SK-N-SH (cell line): ENCODE results near the gene CDK14.

Experiments
- FOSL2 ChIP-seq: IDR thresholded peaks from 2 replicates; pipeline ENCODE4 v1.4.0; 2012; ENCODE audit warnings: low read depth, mild to moderate bottlenecking, moderate library complexity, borderline replicate concordance
- POLR2AphosphoS5 ChIP-seq: IDR thresholded peaks from 2 replicates; pipeline ENCODE4 v1.6.1; 2012; ENCODE audit warnings: low read depth, low read length
- RCOR1 ChIP-seq: fragments of 150-350 bp; IDR thresholded peaks from 2 replicates; pipeline ENCODE4 v1.6.1; 2017; ENCODE audit warnings: antibody characterized with exemption, low read length
- RFX5 ChIP-seq: IDR thresholded peaks from 2 replicates; pipeline ENCODE4 v1.6.1; 2012; ENCODE audit warnings: mild to moderate bottlenecking, improper control_type of control experiment, low read length
- TAF1 ChIP-seq: IDR thresholded peaks from 2 replicates; pipeline ENCODE4 v1.6.1; 2012; ENCODE audit warnings: low read depth, mild to moderate bottlenecking, low read length, moderate library complexity, borderline replicate concordance
- TF ChIP-seq, protein P1 (sequence below): fragments of 200-600 bp; sonication (generic); IDR thresholded peaks from 2 replicates; pipeline ENCODE4 v1.6.1; 2017; ENCODE audit warnings: antibody characterized with exemption, mild to moderate bottlenecking, moderate library complexity
- TF ChIP-seq, protein P2 (sequence below): IDR thresholded peaks from 2 replicates; pipeline ENCODE4 v1.4.0; 2012; ENCODE audit warnings: low read depth, borderline replicate concordance

DNA sequence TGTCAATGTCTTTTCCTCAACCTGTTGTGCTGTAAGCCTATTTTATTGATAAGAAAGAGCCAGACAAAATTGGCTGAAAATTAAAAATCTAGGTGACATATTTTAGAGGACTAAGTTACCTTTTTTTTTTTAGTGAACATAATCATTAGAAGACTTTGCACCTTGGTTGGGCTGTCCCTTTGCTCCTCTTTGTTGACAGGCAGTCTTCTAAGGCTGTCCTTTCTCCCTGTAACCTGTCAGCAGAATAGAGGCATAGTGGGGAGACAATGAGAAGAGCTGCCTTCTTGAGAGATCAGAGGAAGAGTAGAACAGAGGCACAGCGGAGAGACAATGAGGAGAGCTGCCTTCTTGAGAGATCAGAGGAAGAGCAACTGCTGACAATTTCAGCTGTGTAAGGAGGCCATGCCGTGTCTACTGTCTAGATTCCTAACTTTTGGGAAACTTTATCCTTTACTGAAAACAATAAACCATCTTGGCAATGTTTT lies 429.8 kb downstream of the CDK14 start:
- TF ChIP-seq, protein P1, sequence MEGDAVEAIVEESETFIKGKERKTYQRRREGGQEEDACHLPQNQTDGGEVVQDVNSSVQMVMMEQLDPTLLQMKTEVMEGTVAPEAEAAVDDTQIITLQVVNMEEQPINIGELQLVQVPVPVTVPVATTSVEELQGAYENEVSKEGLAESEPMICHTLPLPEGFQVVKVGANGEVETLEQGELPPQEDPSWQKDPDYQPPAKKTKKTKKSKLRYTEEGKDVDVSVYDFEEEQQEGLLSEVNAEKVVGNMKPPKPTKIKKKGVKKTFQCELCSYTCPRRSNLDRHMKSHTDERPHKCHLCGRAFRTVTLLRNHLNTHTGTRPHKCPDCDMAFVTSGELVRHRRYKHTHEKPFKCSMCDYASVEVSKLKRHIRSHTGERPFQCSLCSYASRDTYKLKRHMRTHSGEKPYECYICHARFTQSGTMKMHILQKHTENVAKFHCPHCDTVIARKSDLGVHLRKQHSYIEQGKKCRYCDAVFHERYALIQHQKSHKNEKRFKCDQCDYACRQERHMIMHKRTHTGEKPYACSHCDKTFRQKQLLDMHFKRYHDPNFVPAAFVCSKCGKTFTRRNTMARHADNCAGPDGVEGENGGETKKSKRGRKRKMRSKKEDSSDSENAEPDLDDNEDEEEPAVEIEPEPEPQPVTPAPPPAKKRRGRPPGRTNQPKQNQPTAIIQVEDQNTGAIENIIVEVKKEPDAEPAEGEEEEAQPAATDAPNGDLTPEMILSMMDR: no peak
- TF ChIP-seq, protein P2, sequence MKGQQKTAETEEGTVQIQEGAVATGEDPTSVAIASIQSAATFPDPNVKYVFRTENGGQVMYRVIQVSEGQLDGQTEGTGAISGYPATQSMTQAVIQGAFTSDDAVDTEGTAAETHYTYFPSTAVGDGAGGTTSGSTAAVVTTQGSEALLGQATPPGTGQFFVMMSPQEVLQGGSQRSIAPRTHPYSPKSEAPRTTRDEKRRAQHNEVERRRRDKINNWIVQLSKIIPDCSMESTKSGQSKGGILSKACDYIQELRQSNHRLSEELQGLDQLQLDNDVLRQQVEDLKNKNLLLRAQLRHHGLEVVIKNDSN: no peak
- TF ChIP-seq TAF1 (no peak), POLR2AphosphoS5 (no peak), FOSL2 (no peak), RFX5 (no peak), RCOR1 (no peak)
